GM12865 (cell line): ENCODE data around the gene ZNF474.

Experiments
- DNase-seq: peaks from one replicate; pipeline ENCODE4 v3.0.0; 2010; ENCODE audit warnings: low read depth
- H3K4me3 ChIP-seq: 2 replicates; pipeline ENCODE4 v1.5.1; 2011; ENCODE audit warnings: mild to moderate bottlenecking, low read depth, low read length, control low read depth
- TF ChIP-seq, protein P1 (sequence below): IDR thresholded peaks from 2 replicates; pipeline ENCODE4 v1.5.1; 2011; ENCODE audit warnings: low read length, control low read depth, low read depth, inconsistent platforms; ENCODE audit not compliant: insufficient read depth; ENCODE audit errors: missing control alignments

The ZNF474 gene

DNA sequence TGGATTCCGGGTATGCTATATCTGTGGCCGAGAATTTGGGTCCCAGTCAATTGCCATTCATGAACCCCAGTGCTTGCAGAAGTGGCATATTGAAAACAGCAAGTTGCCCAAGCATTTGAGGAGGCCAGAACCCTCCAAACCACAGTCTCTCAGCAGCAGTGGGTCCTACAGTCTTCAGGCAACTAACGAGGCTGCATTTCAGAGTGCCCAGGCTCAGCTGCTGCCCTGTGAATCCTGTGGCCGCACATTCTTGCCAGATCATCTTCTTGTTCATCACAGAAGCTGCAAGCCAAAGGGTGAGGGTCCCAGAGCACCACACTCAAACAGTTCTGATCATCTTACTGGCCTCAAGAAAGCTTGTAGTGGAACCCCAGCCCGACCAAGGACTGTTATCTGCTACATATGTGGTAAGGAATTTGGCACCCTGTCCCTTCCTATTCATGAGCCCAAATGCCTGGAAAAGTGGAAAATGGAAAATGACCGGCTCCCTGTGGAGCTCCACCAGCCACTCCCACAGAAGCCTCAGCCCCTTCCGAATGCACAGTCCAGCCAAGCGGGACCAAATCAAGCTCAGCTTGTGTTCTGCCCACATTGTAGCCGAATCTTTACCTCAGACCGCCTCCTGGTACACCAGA is 23.0 kb downstream of the ZNF474 start:
- no peak for DNase-seq
- H3K4me3 ChIP-seq: no peak overlapping the region
- TF ChIP-seq, protein P1, sequence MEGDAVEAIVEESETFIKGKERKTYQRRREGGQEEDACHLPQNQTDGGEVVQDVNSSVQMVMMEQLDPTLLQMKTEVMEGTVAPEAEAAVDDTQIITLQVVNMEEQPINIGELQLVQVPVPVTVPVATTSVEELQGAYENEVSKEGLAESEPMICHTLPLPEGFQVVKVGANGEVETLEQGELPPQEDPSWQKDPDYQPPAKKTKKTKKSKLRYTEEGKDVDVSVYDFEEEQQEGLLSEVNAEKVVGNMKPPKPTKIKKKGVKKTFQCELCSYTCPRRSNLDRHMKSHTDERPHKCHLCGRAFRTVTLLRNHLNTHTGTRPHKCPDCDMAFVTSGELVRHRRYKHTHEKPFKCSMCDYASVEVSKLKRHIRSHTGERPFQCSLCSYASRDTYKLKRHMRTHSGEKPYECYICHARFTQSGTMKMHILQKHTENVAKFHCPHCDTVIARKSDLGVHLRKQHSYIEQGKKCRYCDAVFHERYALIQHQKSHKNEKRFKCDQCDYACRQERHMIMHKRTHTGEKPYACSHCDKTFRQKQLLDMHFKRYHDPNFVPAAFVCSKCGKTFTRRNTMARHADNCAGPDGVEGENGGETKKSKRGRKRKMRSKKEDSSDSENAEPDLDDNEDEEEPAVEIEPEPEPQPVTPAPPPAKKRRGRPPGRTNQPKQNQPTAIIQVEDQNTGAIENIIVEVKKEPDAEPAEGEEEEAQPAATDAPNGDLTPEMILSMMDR: no peak

- TF ChIP-seq, protein P1: no peak
- DNase-seq: no peak
- no peak overlapping the region for H3K4me3 ChIP-seq
Observed at GRCh38 chr5:122153230-122153629, 23.9 kb downstream of the ZNF474 start.

GRCh38 chr5:122153774-122154173 is 24.4 kb downstream of the ZNF474 start:
- TF ChIP-seq, protein P1: no peak
- no peak overlapping the region for H3K4me3 ChIP-seq

GRCh38 chr5:122154491-122154890 is 25.1 kb downstream of the ZNF474 start:
- H3K4me3 ChIP-seq: no peak overlapping the region
- DNase-seq: no peak

More at GRCh38 chr5:122153774-122154173, 24.4 kb downstream of the ZNF474 start:
- DNase-seq: no peak

GRCh38 chr5:122154910-122155309 is 25.6 kb downstream of the ZNF474 start:
- TF ChIP-seq, protein P1: no peak

More at GRCh38 chr5:122154491-122154890, 25.1 kb downstream of the ZNF474 start:
- TF ChIP-seq, protein P1: no peak

DNA sequence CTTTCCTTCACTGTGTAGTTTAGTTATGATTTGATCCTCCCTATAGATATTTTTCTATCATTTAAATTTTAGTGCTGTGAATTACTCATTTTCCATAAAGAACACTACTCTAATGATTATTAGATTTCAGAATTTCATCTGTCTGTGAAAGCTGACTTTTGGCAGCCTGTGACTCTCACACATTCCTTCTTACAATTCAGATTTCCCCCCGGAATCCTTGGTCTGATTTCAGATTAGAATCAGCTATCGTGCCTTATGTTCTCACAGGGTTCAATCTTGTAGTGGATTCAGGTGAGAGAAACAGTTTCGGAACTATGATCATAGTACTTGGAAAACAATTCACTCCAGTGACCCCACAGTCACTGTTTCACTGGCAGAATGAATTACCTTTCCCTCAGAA is 26.2 kb downstream of the ZNF474 start:
- H3K4me3 ChIP-seq: no peak overlapping the region
- TF ChIP-seq, protein P1: no peak
- no peak for DNase-seq

More at GRCh38 chr5:122154910-122155309, 25.6 kb downstream of the ZNF474 start:
- no peak for DNase-seq
- H3K4me3 ChIP-seq: no peak overlapping the region
